Mucosa of descending colon (tissue), 3 donors: Measurements from ENCODE around the gene SRGAP3. TPM values are rescaled to one million over a fixed set of nuclear protein-coding genes. Genes with fewer than 3 reads are reported as not detected.

Source experiments
- ATAC-seq: fragments of 200-7000 bp; cut with Tn5 transposase; one replicate; pipeline ENCODE4 v1.9.1; 2020; ENCODE audit warnings: mild to moderate bottlenecking, moderate library complexity
- DNase-seq, 3 donors: peaks; one replicate each; pipeline ENCODE4 v3.0.0-alpha.2; 2020
- H3K36me3 ChIP-seq: fragments of 200-600 bp; one replicate; pipeline ENCODE4 v1.8.0; 2021; ENCODE audit warnings: low read depth, mild to moderate bottlenecking
- H3K4me1 ChIP-seq: fragments of 200-600 bp; one replicate; pipeline ENCODE4 v1.8.0; 2021; ENCODE audit warnings: low read depth, mild to moderate bottlenecking
- H3K4me3 ChIP-seq: fragments of 200-600 bp; one replicate; pipeline ENCODE4 v1.8.0; 2021; ENCODE audit warnings: mild to moderate bottlenecking
- H3K9me3 ChIP-seq: fragments of 200-600 bp; one replicate; pipeline ENCODE4 v1.8.0; 2021; ENCODE audit warnings: mild to moderate bottlenecking
- intact Hi-C, 2 donors: fragments of 100-400 bp; cut with DNase I in 1 of 2; cut with micrococcal nuclease in 1 of 2; formaldehyde crosslinking; loops; one replicate each; pipeline versions ENCODE4 v1.11.0 to v1.11.1; 2022; cut with DNase I, micrococcal nuclease
- total RNA-seq, 3 donors: library from RNA; stranded (reverse); fragmentation: NEBNext Ultra II Directional in 2 of 3; extraction: Animal tissue kit (Norgen Biotek cat#: 25700) in 2 of 3; gene quantifications; one replicate each; pipeline versions ENCODE4 v1.2.1 to v1.2.4, GENCODE V29; 2021 to 2023
- TF ChIP-seq, protein P1 (sequence below): fragments of 200-600 bp; IDR thresholded peaks from one replicate; pipeline ENCODE4 v1.8.0; 2022; ENCODE audit warnings: antibody characterized with exemption, mild to moderate bottlenecking
- donor health status: DM: no; HTN: no; CAD: no; lungs with moderate emphysema.
- donor health status: DM: no; HTN: no; CAD: no.
- donor health status: DM: no; HTN: yes; CAD: no.

Gene SRGAP3
- total RNA-seq, 3 donors from 2014 or later = 6.4 to 9.0 (median 8.6) TPM

DNA sequence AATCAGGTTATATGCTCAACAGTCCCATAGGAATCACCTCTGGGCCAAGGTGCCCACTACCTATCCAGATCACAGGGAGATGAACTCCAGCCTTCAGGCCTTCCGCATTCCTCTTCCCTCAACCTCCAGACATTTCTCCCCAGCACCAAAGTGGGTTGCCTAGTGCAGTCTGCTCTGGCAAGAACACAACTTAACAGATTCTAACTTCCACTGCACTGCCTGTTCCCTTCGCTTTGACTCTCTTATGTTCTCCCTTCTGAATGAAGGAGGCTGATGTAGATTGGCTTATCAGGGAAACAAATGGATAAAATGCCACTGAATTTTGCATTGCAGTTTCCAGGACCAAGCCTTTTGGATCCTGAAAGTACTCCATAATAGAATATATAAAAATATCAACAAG lies 106.3 kb downstream of the SRGAP3 start:
- no peak for DNase-seq
- H3K4me1 ChIP-seq = no peaks in the 10 kb centered on the region
- ATAC-seq = no peak
- no peaks in the 10 kb centered on the region for H3K9me3 ChIP-seq
- H3K36me3 ChIP-seq = no peaks in the 10 kb centered on the region
- no peak overlapping the region for H3K4me3 ChIP-seq
- TF ChIP-seq, protein P1, sequence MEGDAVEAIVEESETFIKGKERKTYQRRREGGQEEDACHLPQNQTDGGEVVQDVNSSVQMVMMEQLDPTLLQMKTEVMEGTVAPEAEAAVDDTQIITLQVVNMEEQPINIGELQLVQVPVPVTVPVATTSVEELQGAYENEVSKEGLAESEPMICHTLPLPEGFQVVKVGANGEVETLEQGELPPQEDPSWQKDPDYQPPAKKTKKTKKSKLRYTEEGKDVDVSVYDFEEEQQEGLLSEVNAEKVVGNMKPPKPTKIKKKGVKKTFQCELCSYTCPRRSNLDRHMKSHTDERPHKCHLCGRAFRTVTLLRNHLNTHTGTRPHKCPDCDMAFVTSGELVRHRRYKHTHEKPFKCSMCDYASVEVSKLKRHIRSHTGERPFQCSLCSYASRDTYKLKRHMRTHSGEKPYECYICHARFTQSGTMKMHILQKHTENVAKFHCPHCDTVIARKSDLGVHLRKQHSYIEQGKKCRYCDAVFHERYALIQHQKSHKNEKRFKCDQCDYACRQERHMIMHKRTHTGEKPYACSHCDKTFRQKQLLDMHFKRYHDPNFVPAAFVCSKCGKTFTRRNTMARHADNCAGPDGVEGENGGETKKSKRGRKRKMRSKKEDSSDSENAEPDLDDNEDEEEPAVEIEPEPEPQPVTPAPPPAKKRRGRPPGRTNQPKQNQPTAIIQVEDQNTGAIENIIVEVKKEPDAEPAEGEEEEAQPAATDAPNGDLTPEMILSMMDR = no peak
- intact Hi-C loops = no loop called here

DNA sequence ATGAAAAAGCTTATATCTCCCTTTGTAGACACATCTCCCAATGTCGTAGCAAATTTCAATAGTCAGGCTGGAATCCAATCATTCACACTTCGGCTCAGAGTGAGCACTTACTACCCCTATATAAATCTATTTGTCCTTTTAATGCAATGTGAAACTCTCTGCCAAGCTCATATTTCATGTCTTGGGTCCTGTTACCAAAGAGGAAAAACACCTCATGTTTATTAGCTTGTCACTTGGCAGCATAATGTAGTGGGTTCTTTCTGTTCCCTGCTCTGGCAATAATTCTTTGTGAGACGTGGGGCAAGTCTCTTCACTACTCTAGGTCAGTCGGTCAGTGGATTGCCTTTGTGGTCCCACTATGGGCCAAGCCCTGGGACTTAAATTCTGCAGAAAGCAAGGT lies 107.1 kb downstream of the SRGAP3 start:
- TF ChIP-seq, protein P1 = no peak
- ATAC-seq = no peak
- no peaks in the 10 kb centered on the region for H3K9me3 ChIP-seq
- H3K36me3 ChIP-seq = no peaks in the 10 kb centered on the region
- H3K4me1 ChIP-seq = no peaks in the 10 kb centered on the region
- H3K4me3 ChIP-seq = no peak overlapping the region
- DNase-seq = no peak
- intact Hi-C loops = no loop called here

DNA sequence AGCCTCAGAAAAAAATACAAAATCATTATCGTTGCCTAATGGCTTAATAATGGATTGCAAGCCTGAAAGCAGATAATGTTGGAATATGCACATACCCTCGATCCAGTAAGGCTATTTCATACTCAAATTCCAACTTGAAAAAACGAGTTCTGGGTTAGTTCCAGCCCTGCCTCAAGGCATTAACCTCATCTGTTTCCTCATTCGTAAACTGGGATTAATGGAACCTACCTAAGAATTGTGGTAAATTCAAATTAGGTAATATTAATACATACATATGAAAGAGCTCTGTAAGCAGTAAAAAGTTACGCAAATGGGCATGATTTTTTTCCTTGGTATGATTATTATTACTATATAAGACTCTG lies 107.5 kb downstream of the SRGAP3 start:
- intact Hi-C loops = no loop called here
- Histone ChIP-seq H3K9me3 (no peaks in the 10 kb centered on the region), H3K4me3 (no peak overlapping the region), H3K36me3 (no peaks in the 10 kb centered on the region), H3K4me1 (no peaks in the 10 kb centered on the region)
- TF ChIP-seq, protein P1 = no peak
- DNase-seq (no peak), ATAC-seq (no peak)

DNA sequence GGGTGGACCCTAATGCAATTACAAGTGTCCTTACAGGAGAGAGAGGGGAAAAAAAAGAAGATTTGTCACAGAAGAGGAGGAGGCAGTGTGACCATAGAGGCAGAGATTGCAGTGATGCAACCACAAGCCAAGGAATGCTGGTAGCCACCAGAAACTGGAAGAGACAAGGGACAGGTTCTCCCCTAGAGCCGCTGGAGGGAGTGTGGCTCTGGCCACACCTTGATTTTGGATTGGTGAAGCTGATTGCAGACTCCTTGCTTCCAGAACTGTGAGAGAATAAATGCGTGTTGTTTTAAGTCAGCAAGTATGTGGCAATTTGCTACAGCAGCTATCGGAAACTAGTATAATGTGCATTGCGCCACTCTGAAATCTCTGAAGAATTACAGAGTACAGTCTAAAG lies 110.1 kb downstream of the SRGAP3 start:
- intact Hi-C loops = no loop called here
- no peak for DNase-seq
- Histone ChIP-seq H3K4me3 (no peak overlapping the region), H3K9me3 (no peaks in the 10 kb centered on the region), H3K36me3 (no peaks in the 10 kb centered on the region), H3K4me1 (no peaks in the 10 kb centered on the region)
- TF ChIP-seq, protein P1 = no peak
- no peak for ATAC-seq

DNA sequence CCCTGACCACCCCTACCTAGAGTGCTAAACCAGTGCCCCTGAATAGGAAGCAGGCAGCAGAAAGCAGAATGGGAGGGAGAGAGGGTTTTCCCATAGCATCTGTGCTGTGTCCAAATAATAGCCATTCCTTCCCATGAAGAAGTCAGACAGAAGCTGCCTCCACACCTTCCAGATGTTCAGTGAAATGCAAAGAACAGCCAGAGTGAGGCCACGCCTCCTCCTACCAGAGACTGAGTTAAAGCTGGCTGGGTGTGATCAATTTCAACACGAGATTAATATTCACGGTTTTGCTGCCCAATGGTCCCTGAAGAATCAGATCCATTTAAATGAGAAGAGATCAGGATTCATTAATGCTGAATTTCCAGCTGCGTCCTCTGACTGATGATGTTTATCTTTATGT lies 111.8 kb downstream of the SRGAP3 start:
- no peaks in the 10 kb centered on the region for H3K36me3 ChIP-seq
- ATAC-seq = no peak
- H3K4me1 ChIP-seq = no peaks in the 10 kb centered on the region
- no peak for DNase-seq
- H3K4me3 ChIP-seq = no peak overlapping the region
- TF ChIP-seq, protein P1 = no peak
- no peaks in the 10 kb centered on the region for H3K9me3 ChIP-seq
- intact Hi-C loops = no loop called here

DNA sequence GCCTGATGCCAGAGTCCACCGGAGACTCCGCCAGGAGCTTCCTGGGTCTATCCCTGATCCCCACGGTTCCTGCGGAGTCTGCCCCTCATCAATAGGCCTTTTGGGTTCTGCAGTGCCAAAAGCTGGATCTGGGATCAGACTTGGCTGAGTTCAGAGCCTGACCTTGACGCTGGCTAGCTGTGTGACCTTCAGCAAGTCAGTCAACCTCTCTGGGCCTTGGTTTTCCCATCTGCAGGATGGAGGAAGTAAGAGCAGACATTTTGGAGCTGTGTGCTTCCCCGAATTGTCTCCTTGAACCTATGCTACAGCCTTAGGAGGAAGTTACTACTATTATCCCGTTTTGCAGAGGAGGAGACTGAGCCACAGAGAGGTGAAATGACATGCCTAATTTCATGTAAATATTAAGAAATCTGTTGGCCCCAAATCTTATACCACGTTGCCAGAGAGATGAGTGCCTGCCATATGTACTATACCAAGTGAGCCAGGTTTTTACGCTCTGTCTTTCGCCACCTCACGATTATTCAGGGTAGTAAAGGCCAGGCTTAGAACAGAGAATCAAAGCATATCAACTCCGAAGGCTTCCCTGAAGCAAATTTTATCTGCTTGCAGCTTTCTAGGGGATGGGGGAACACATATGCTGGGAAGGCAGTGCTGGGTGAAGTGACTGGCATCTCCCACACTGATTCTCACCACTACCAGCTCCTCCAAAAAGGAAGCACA lies 112.5 kb downstream of the SRGAP3 start:
- H3K36me3 ChIP-seq = no peaks in the 10 kb centered on the region
- no peak for DNase-seq
- H3K4me1 ChIP-seq = no peaks in the 10 kb centered on the region
- H3K9me3 ChIP-seq = no peaks in the 10 kb centered on the region
- intact Hi-C loops = no loop called here
- TF ChIP-seq, protein P1 = no peak
- no peak for ATAC-seq
- H3K4me3 ChIP-seq = no peak overlapping the region
